Muscle of arm (tissue), 12 donors: Measurements from ENCODE around the gene ONECUT2. TPM values are rescaled to one million over a fixed set of nuclear protein-coding genes. Genes with fewer than 3 reads are reported as not detected.

ENCODE experiments used
- DNase-seq: peaks from one replicate; pipeline ENCODE4 v3.0.0-alpha.2; 2013
- polyA plus RNA-seq, 12 donors: library from polyadenylated mRNA; unstranded; fragments of 120-200 nt; gene quantifications; one replicate each; pipeline ENCODE4 v1.2.1, GENCODE V29; 2013; ENCODE audit not compliant: insufficient read length in 12 of 12

ONECUT2 gene
- polyA plus RNA-seq, 12 donors: 0.03 to 1.2 (median 0.13) TPM; not detected in 2

DNA sequence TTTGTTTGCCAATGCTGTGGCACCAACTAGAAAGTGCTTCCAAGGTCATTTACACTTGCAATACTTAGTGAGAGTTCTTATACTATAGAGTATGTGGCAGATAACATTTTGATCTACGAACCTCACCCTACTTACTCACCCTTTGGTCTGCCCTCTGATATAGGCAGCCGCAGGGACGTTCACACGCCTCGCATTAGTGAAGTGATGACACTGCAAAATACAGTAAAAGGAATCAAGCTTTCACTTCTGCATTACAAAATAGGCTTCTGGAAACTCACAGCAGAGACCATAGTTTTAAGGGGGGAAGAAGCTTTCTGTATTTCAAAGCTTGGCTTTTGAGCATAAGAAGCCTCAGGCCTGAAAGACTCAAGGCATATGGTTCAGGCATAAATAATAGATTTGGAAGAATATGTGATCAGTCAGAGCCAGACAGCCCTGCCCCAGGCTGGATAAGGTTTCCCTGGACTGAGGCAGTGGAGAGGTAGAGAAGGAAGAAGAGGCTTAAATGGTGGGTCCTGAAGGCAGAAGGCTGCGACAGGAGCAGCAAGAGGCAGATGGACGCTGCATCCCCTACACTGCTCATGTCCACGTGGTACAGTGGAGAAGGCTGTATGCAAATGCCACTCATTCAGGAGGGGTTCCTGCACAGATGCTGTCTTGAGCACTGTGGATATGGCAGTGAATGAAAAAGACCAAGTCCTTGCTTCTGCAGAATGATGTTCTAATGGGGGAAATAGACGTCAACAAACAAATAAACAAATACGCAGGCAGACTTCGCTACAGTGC is 88.2 kb downstream of the ONECUT2 start:
- DNase-seq: no peak

DNA sequence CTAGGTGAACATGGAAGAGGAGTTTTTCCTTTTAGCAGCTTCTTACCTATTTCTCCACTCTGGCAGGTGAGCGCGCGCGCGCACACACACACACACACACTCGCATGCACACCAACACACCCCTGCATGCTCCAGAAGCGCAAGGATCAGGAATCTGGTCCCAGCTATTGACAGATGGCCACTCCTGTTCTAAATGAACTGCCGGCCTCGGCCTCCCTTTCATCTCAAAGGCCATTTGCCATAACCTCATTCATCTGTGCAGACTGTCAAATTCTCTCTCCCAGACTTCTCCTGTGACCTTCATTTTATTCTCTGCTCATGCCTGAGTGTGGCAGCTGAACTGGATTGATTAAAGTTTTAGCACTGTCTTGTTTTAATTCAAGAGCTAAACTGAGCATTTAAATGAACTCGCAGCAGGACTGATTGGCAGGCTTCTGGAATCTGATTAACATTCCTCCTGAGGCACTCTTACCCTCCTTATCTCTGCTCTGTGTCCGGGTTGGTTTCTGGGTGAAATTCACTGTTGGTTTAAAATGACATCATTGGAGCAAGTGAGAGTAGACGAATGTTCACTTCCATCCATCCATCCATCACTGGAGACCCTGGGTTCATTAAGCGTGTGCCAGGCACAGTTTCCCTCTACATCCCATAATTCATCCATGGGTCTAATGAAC is 92.5 kb downstream of the ONECUT2 start:
- no peak for DNase-seq

DNA sequence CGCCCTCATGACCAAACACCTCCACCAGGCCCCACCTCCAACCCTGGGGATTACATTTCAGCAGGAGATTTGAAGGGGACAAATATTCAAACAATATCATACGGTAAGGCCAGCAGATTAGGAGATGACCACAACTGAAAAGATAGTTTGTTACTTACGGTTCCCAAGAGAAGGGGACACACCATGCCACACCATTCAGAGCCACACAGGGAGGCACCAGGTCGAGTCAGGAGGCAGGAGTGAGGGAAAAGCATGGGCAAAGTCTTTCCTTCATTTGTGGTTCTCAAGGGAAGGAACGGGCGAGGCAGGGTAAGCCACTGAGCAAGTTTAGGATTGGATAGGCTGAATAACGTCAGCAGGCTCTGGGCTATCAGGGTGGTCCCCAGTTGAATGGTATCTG is 94.0 kb downstream of the ONECUT2 start:
- DNase-seq: no peak

DNA sequence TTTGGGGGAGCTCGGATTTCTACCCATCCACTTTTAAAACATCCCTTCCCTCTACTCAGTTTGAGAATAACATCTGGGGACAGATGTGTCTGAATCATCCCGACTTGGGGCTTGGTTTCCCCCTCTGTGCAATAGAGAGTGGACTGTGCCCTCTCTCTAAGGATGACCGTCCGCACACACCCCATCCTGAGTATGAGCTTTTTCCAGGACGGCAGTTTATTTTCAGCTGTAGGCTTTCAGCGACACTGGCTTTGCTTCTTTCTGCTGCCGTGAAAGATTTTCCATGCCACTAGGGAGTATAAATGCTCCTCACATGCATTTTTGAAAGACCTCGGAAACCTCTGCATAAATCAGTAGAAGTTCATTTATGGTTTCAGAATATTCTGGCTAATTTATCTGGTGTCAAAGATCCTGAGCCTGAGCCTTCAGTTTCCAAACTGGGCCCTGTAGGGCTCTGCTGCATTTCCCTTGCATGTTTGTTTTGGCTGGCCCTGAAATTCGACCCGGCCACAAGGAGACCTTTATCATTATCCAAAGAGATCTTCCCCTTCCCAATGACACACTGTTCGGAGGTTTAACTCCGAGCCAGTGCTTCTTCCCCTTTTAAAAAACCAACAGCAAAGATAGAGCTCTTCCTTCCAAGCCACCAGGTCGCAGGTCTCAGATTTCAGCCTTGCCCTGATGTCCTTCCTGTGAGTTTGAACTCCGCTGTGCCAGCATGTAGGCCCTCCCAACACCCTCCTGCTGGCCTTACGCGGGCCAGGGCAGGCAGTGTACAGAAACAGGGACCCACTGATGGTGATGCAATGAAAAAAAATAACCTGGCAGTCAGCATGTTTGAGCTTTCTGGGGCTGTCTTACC is 98.1 kb downstream of the ONECUT2 start:
- no peak for DNase-seq

DNA sequence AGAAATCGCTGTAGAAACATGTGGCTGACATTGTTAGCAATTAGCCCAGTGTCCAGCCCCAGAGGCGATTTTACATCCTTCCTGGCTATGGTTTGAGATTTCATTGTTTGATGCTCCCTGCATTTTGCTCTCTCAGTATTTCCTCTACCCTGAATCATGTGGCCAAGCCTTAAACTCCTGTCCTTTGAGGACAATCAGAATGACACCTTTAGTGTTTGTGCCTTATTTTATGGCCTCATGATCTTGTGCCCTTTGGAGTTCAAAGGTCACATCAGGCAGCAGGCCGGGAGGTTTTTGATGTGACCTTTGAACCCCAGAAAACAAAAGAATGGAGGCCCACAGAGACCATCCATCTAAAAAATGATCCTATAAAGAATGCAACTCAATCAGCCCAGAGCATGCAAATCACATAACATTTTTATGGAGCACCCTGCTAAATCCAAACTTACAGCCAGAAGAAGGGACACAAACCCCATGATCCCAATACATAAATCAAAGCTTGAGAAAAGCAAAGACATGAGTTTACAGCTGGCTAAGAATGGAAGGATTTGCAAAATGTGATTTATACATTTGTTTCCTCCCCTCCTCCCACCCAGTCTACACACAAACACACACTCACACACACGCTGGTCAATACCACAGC is 98.8 kb downstream of the ONECUT2 start:
- no peak for DNase-seq

DNA sequence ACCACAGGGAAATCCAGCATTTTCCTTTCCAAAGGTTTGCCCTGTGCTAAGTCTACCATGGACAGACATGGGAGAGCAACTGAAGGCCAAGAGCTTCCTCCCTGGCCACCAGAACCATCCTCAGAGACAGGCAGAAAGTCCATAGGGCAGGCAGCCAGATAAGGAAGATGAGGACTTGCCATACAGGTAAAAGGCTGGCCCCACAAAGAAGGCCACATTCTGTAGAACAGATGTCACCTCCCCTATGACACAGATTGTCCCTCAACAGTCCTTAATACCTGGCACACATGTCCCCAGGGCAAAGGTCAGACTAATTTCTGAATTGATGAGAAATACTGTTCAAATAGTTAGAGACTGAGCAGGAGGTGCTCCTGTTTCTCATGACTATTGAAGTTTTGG is 99.3 kb downstream of the ONECUT2 start:
- DNase-seq: no peak

DNA sequence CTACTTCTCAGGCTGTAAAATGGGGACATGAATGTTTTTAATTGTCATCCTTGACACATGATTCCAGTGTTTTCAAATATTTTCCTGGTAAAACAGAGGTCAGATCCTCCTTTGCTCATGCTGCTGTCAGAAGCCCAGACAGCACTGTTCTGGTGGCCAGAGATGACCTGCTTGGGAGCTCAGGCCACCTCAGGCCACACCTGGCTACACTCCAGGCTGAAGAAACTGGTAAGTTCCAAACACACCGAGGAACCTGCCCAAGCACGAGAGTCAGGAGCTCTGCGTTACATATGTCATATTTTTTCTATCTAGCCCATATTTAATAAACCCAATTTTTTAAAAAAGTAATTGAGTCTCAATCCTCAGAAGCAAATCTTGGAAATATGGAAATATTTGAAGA is 103.4 kb downstream of the ONECUT2 start:
- DNase-seq: no peak

DNA sequence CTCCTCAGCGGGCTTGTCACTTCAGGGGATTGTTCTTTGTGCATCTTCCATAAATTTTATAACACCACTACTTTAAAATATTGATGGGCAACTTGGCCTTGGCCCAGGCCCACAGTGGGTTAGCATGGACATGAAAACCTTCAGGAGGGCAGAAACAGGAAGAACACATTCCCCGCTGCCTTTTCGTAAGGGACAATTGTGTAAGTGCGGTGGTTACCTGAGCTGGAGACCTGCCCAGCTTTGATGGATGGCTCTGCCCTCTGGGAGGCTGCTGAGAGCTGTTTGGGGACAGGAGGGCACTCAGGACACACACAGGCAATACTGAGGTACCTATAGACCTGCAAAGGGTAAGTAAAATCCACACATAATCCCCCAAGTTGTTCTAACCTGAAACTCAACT is 104.5 kb downstream of the ONECUT2 start:
- no peak for DNase-seq

Other genes with a start within 250 kb of the ONECUT2 start
- gene ST8SIA3, start 82.8 kb upstream of the ONECUT2 start, polyA plus RNA-seq: 1 to 10 TPM in 1 of 12 donors, under 1 TPM in 8, not detected in 3; 0.03 to 1.1 (median 0.21) TPM
- 10 to 100 TPM in 11 of 12 donors, not detected in 1; 15.7 to 37.5 (median 20.3) TPM for gene FECH, start 151.3 kb downstream of the ONECUT2 start, polyA plus RNA-seq
- gene NARS1, start 186.5 kb downstream of the ONECUT2 start, polyA plus RNA-seq: 100 to 1,000 TPM in 1 of 12 donors, 10 to 100 TPM in 10, not detected in 1; 76.5 to 126 (median 88.9) TPM